ENCODE measurements around the gene DYNC1LI1. TPM values are rescaled to one million over a fixed set of nuclear protein-coding genes. Genes with fewer than 3 reads are reported as not detected.

The DYNC1LI1 gene
- total and polyA plus RNA-seq, 2 donors (not counting 1 experiment from before 2014, with no cell fraction given): 15.0 to 38.8 TPM

DNA sequence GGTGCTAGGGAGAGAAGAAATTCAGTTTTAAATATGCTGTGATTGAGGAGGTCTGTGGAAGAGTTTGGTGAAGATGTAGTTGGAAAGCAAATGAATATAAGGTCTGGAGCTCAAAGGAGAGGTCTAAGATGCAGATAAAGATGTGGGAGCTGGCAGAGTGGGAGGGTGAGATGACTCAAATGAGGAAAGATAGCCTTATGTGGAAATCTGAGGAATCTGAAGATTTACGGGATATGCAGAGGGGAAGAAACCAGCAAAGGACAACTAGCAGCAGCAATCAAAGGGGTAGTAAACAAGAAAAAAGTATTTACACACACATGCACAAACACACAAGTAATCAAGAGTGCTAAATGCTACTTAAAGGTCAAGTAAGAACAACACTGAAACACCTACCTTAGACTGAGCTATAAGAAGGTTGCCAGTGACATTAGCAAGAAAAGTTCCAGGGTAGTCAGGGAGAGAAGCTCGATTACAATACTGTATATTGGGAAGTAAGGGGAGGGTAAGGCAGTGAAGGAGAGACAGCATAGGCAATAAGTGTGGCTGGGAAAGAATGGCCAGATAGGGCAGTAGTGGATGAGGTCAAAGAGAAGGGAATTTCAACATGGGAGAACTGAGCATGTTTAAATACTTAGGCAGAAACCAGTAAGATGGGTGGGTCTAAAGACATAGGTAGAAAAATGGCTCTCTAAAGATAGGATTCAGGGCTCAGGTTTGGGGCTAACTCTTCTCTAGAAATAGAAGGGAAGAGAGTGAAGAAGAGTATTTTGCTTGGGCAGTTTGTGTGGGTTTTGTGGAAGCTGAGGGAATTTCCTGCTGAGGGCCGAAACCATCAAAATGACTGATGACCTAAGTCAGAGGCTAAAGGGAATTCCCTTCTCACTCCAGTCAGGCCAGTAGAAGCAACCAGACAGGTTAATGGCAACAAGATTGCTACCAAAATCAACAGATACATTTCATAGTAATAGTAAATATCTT is 76.9 kb downstream of the DYNC1LI1 start:
- peaks cover 20 to 22% of the 10 kb centered on the region in 2 experiments for H3K36me3 ChIP-seq (replicated peaks in 1 of 2; ENCODE audit: control extremely low read depth in 1 of 2, control insufficient read depth in 1 of 2, extremely low read depth in 1 of 2, insufficient read depth in 2 of 2, low read length in 1 of 2)
- DNase-seq (peak; percentile 43), ATAC-seq (ENCODE audit: low read depth) (peak; percentile 23)
- Mint-ChIP-seq H3K4me3 (no peak overlapping the region), H3K27me3 (no peaks in the 10 kb centered on the region), H3K9me3 (ENCODE audit: insufficient read depth) (no peaks in the 10 kb centered on the region), H3K4me1 (peaks cover 24% of the 10 kb centered on the region), H3K27ac (no peak overlapping the region)
- ChIA-PET CTCF (interaction anchor here (2.2 kb wide), 1 partner anchor 26 kb away, joined by 7 read pairs; no protein-coding TSS in a partner anchor), POLR2A (interaction anchor here (1.5 kb wide), 1 partner anchor 9 kb away, joined by 4 read pairs; the partner anchor contains the start of gene CMTM6)
- H2AFZ ChIP-seq (ENCODE audit: insufficient read depth, low read depth, low read length, poor library complexity, severe bottlenecking): no peak overlapping the region
- H4K20me1 ChIP-seq (ENCODE audit: control insufficient read depth, insufficient read depth, low read length, poor library complexity, severe bottlenecking): peaks cover 31% of the 10 kb centered on the region
- 71% methylated on average over 1 of the region's 3 CpGs for WGBS (ENCODE audit: insufficient coverage)
- H3K9me3 ChIP-seq (ENCODE audit: control extremely low read depth in 1 of 3, control insufficient read depth in 2 of 3, insufficient read depth in 1 of 3, low read length in 2 of 3): no peaks in the 10 kb centered on the region
- peak overlapping the region; percentile 38 for H3K4me2 ChIP-seq (replicated peaks; ENCODE audit: low read depth, low read length, poor library complexity, severe bottlenecking)
- peak overlapping the region in 1 of 2 donors; percentile 71 for H3K27ac ChIP-seq (ENCODE audit: low read length in 2 of 2)
- H3K79me2 ChIP-seq (ENCODE audit: control insufficient read depth, insufficient read depth, low read length): peaks cover 84% of the 10 kb centered on the region
- TF ChIP-seq, protein P1, sequence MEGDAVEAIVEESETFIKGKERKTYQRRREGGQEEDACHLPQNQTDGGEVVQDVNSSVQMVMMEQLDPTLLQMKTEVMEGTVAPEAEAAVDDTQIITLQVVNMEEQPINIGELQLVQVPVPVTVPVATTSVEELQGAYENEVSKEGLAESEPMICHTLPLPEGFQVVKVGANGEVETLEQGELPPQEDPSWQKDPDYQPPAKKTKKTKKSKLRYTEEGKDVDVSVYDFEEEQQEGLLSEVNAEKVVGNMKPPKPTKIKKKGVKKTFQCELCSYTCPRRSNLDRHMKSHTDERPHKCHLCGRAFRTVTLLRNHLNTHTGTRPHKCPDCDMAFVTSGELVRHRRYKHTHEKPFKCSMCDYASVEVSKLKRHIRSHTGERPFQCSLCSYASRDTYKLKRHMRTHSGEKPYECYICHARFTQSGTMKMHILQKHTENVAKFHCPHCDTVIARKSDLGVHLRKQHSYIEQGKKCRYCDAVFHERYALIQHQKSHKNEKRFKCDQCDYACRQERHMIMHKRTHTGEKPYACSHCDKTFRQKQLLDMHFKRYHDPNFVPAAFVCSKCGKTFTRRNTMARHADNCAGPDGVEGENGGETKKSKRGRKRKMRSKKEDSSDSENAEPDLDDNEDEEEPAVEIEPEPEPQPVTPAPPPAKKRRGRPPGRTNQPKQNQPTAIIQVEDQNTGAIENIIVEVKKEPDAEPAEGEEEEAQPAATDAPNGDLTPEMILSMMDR (IDR thresholded peaks at IDR 0.05): no peak
- TF ChIP-seq EZH2 (IDR thresholded peaks at IDR 0.05; ENCODE audit: borderline replicate concordance, insufficient read depth, low read depth, low read length, poor library complexity, severe bottlenecking): no peak
- H3K4me1 ChIP-seq (ENCODE audit: control insufficient read depth in 2 of 2, insufficient read depth in 2 of 2, low read length in 2 of 2): peaks cover 35 to 42% of the 10 kb centered on the region in 2 donors
- no peak overlapping the region for H3K4me3 ChIP-seq (ENCODE audit: control extremely low read depth in 1 of 5, extremely low read depth in 1 of 5, insufficient read depth in 1 of 5, low read depth in 2 of 5, low read length in 4 of 5)
- H3K27me3 ChIP-seq (replicated peaks in 1 of 4; ENCODE audit: control extremely low read depth in 1 of 4, control insufficient read depth in 3 of 4, insufficient read depth in 4 of 4, low read length in 3 of 4): no peaks in the 10 kb centered on the region
- no peak overlapping the region for H3K9ac ChIP-seq (ENCODE audit: low read length)
- intact Hi-C loops (cut with micrococcal nuclease): loop anchor here (10.0 kb wide), 1 partner anchor 1221 kb away; the partner anchor contains the start of gene CLASP2

Measured in B cell (primary cell).